A549 (cell line): Measurements from ENCODE around the gene NUDCD2. TPM values are rescaled to one million over a fixed set of nuclear protein-coding genes. Genes with fewer than 3 reads are reported as not detected.
"Not testable (repeated sequence)": the region's sequence is repeated elsewhere in the genome, so short reads cannot be mapped to it uniquely, and the experiment has no call there.

ENCODE experiments used
- ATAC-seq, 2 experiments: fragments of 200-7000 bp in 1 of 2; fragments of >200 bp in 1 of 2; cut with Nextera tagmentation in 1 of 2; cut with Tn5 transposase in 1 of 2; 3 replicates each; pipeline versions ENCODE4 v1.8.0 to v1.9.1; 2018 to 2020; ENCODE audit warnings: mild to moderate bottlenecking in 1 of 2, moderate library complexity in 1 of 2
- CTCF ChIA-PET: fragments of 300-600 bp; sonication (Branson Sonifier 250); formaldehyde crosslinking; extraction: SDS; loops from one replicate; lab custom pipeline; 2021; ENCODE audit warnings: antibody characterized with exemption, inconsistent platforms; lab: Yijun Ruan, JAX
- POLR2A ChIA-PET: fragments of 350-600 bp; formaldehyde crosslinking; extraction: SDS; loops from one replicate; lab custom pipeline; 2021; ENCODE audit warnings: antibody characterized with exemption, inconsistent platforms; lab: Yijun Ruan, JAX
- DNase-seq, 2 experiments: peaks; one replicate each; pipeline versions ENCODE4 v3.0.0 to v3.0.0-alpha.2; 2011 to 2016; ENCODE audit warnings: low read depth in 1 of 2, low spot score in 1 of 2
- FAIRE-seq: peaks from 2 replicates; lab custom pipeline; 2011; peaks lifted over from hg19 to GRCh38; lab: Jason Lieb, UNC
- H3K27ac ChIP-seq, 2 experiments: fragments of >200 bp; sonication (Bioruptor Twin); formaldehyde crosslinking; 3 replicates each; pipeline ENCODE4 v1.5.1; 2016 to 2017
- H3K4me1 ChIP-seq: fragments of >200 bp; sonication (Bioruptor Twin); formaldehyde crosslinking; 3 replicates; pipeline ENCODE4 v1.6.1; 2016
- H3K4me2 ChIP-seq: fragments of >200 bp; sonication (Bioruptor Twin); formaldehyde crosslinking; 3 replicates; pipeline ENCODE4 v1.6.1; 2016
- H3K4me3 ChIP-seq: fragments of >200 bp; sonication (Bioruptor Twin); formaldehyde crosslinking; 3 replicates; pipeline ENCODE4 v1.5.1; 2016
- H3K9me3 ChIP-seq: fragments of >200 bp; sonication (Bioruptor Twin); formaldehyde crosslinking; 3 replicates; pipeline ENCODE4 v1.6.1; 2016
- BHLHE40 ChIP-seq: IDR thresholded peaks from 2 replicates; pipeline ENCODE4 v1.6.1; 2012; ENCODE audit warnings: low read depth, low read length, inconsistent platforms
- CBX2 ChIP-seq: fragments of 200-600 bp; sonication (generic); IDR thresholded peaks from 2 replicates; pipeline ENCODE4 v1.6.1; 2016; ENCODE audit warnings: low read depth, mild to moderate bottlenecking, borderline replicate concordance
- CHD2 ChIP-seq: fragments of 150-350 bp; IDR thresholded peaks from 2 replicates; pipeline ENCODE4 v1.6.1; 2014; ENCODE audit warnings: low read length; ENCODE audit not compliant: partially characterized antibody
- EHF ChIP-seq: fragments of 250-450 bp; sonication (Bioruptor Pico); IDR thresholded peaks from 2 replicates; pipeline ENCODE4 v1.5.0; 2020; ENCODE audit warnings: mild to moderate bottlenecking
- EHMT2 ChIP-seq: fragments of 200-600 bp; sonication (generic); IDR thresholded peaks from 2 replicates; pipeline ENCODE4 v1.6.1; 2016; ENCODE audit warnings: antibody characterized with exemption, low read depth, mild to moderate bottlenecking, moderate library complexity
- ESRRA ChIP-seq: fragments of 150-350 bp; IDR thresholded peaks from 2 replicates; pipeline ENCODE4 v1.6.1; 2014; ENCODE audit warnings: mild to moderate bottlenecking, low read length, borderline replicate concordance
- FOXS1 ChIP-seq: fragments of 250-450 bp; sonication (Bioruptor Pico); IDR thresholded peaks from 2 replicates; pipeline ENCODE4 v1.5.0; 2020; ENCODE audit warnings: mild to moderate bottlenecking, moderate library complexity
- HDAC2 ChIP-seq: fragments of 200-600 bp; sonication (generic); IDR thresholded peaks from 2 replicates; pipeline ENCODE4 v1.6.1; 2016
- KDM1A ChIP-seq: fragments of 200-600 bp; sonication (generic); IDR thresholded peaks from 2 replicates; pipeline ENCODE4 v1.6.1; 2016; ENCODE audit warnings: low read depth, mild to moderate bottlenecking
- MAFK ChIP-seq: fragments of 450-650 bp; IDR thresholded peaks from 2 replicates; pipeline ENCODE4 v1.6.1; 2014; ENCODE audit not compliant: partially characterized antibody
- MAZ ChIP-seq: fragments of 150-350 bp; IDR thresholded peaks from 2 replicates; pipeline ENCODE4 v1.6.1; 2014; ENCODE audit warnings: antibody characterized with exemption, low read depth, low read length, borderline replicate concordance
- NR3C1 ChIP-seq: fragments of >200 bp; sonication (Bioruptor Twin); formaldehyde crosslinking; IDR thresholded peaks from 3 replicates; pipeline ENCODE4 v1.6.1; 2017
- PHF8 ChIP-seq: fragments of 200-600 bp; sonication (generic); IDR thresholded peaks from 2 replicates; pipeline ENCODE4 v1.6.1; 2016; ENCODE audit warnings: low read depth, mild to moderate bottlenecking, antibody characterized with exemption, moderate library complexity, borderline replicate concordance
- POLR2A ChIP-seq: IDR thresholded peaks from 2 replicates; pipeline ENCODE4 v1.6.1; 2012; ENCODE audit warnings: mild to moderate bottlenecking, low read length
- POLR2AphosphoS2 ChIP-seq: conservative IDR thresholded peaks from 2 replicates; pipeline ENCODE4 v1.6.1; 2012; ENCODE audit warnings: low read length, improper control_type of control experiment, inconsistent platforms
- RAD21 ChIP-seq, 2 experiments: fragments of >200 bp in 1 of 2; sonication (Bioruptor Twin) in 1 of 2; formaldehyde crosslinking in 1 of 2; IDR thresholded peaks in 1 of 2; conservative IDR thresholded peaks in 1 of 2; 2 replicates in 1 of 2; 3 replicates in 1 of 2; pipeline ENCODE4 v1.6.1; 2012 to 2018; ENCODE audit warnings: inconsistent platforms in 1 of 2
- RARB ChIP-seq: fragments of 250-450 bp; sonication (Bioruptor Pico); IDR thresholded peaks from 2 replicates; pipeline ENCODE4 v1.8.0; 2021; ENCODE audit warnings: mild to moderate bottlenecking, moderate library complexity
- RCOR1 ChIP-seq: fragments of 150-350 bp; IDR thresholded peaks from 2 replicates; pipeline ENCODE4 v1.6.1; 2014; ENCODE audit warnings: antibody characterized with exemption, low read length, low read depth
- SREBF2 ChIP-seq: fragments of 450-650 bp; IDR thresholded peaks from 2 replicates; pipeline ENCODE4 v1.6.1; 2014; ENCODE audit warnings: mild to moderate bottlenecking, moderate library complexity
- TFCP2L1 ChIP-seq: fragments of 250-450 bp; sonication (Bioruptor Pico); IDR thresholded peaks from 2 replicates; pipeline ENCODE4 v1.5.0; 2021; ENCODE audit warnings: mild to moderate bottlenecking
- ZC3H11A ChIP-seq: fragments of 450-650 bp; IDR thresholded peaks from 2 replicates; pipeline ENCODE4 v1.6.1; 2014; ENCODE audit warnings: antibody characterized with exemption, mild to moderate bottlenecking
- ZNF302 ChIP-seq: fragments of 250-450 bp; sonication (Bioruptor Pico); IDR thresholded peaks from 2 replicates; pipeline ENCODE4 v1.9.0; 2021; ENCODE audit warnings: inconsistent platforms, mild to moderate bottlenecking, moderate library complexity
- WGBS: methylation state at CpG from one replicate; pipeline ENCODE4 v1.1.6; 2017; ENCODE audit errors: missing lambda C conversion rate; 5-methylcytosine and 5-hydroxymethylcytosine counted together
- polyA plus RNA-seq, 4 experiments: library from polyadenylated mRNA; depleted of rRNA in 3 of 4; stranded (reverse); fragments of >200 nt; fragmentation: RNase III in 1 of 4; extraction: RNeasy Plus Mini Kit Qiagen cat#74134 plus additional on column Dnase treatment in 1 of 4; gene quantifications; 2 replicates in 3 of 4; 3 replicates in 1 of 4; pipeline ENCODE4 v1.2.3, GENCODE V29; 2011 to 2017
- TF ChIP-seq, protein P1 (sequence below): fragments of >200 bp; sonication (Bioruptor Twin); formaldehyde crosslinking; IDR thresholded peaks from 3 replicates; pipeline ENCODE4 v1.6.1; 2016
- TF ChIP-seq, protein P2 (sequence below): fragments of 200-600 bp; sonication (generic); IDR thresholded peaks from 2 replicates; pipeline ENCODE4 v1.6.1; 2016; ENCODE audit warnings: antibody characterized with exemption, mild to moderate bottlenecking, moderate library complexity

Gene NUDCD2
- polyA plus RNA-seq, 2 of the 4 experiments (the other 2 are of a cell fraction) = 22.3 to 43.9 TPM

DNA sequence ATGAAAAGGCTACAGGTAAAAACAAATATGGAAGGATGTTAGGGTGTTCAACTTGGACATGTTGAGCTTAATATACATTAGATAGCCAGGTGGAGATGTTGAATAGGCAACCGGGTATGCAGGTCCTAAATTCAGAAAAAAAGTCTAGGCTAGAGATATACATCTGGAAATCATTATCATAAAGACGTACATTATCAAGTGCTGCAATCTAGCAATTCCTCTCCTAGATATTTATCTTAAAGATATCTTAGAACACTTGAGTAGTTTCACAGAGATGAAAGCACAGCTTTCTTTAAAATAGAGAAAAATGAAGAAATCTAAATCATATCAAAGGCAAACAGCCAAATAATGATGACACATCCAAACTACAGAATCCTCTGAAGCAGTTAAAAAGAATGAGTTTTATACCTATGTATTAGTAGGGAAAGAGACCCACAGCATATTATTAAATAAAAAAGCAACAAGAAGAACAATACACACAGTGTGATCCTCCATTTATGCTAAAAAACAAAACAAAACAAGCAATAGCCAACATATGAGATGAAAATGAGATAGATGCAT, 3.8 kb downstream of the NUDCD2 start:
- H3K4me2 ChIP-seq = no peak overlapping the region
- H3K27ac ChIP-seq = no peak overlapping the region
- 86% methylated on average over 2 of the region's 2 CpGs for WGBS
- TF ChIP-seq ZNF302 (CRISPR knock-in tag) (no peak), CBX2 (no peak), BHLHE40 (no peak), MAFK (peak; percentile 28)
- POLR2A ChIA-PET = no interaction called here
- H3K9me3 ChIP-seq = no peaks in the 10 kb centered on the region
- DNase-seq (no peak), FAIRE-seq (no peak), ATAC-seq (no peak)
- H3K4me3 ChIP-seq = no peak overlapping the region
- peaks cover 13% of the 10 kb centered on the region; the same call in 2 of the 3 replicates for H3K4me1 ChIP-seq
- CTCF ChIA-PET = interaction anchor here (1.1 kb wide), 1 partner anchor 11 kb away, joined by 3 read pairs; no protein-coding TSS in a partner anchor

DNA sequence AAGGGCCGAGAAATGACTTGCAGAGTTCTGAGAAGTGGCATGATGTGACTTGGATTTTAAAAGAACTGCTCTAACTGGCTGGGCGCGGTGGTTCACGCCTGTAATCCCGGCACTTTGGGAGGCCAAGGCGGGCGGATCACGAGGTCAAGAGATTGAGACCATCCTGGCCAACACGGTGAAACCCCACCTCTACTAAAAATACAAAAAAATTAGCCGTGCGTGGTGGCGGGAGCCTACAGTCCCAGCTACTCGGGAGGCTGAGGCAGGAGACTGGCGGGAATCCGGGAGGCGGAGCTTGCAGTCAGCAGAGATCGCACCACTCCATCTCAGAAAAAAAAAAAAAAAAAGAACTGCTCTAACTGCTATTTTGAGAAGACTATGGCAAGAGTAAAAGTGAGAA, 4.5 kb downstream of the NUDCD2 start:
- peaks cover 13% of the 10 kb centered on the region; the same call in 2 of the 3 replicates for H3K4me1 ChIP-seq
- not testable (repeated sequence) for ATAC-seq, H3K9me3 ChIP-seq, H3K4me3 ChIP-seq, FAIRE-seq, H3K27ac ChIP-seq, H3K4me2 ChIP-seq, DNase-seq
- 96% methylated on average over 17 of the region's 17 CpGs for WGBS
- ChIA-PET POLR2A (interaction anchor here (0.6 kb wide), 1 partner anchor 48 kb away, joined by 4 read pairs; no protein-coding TSS in a partner anchor), CTCF (interaction anchor here (1.1 kb wide), 1 partner anchor 10 kb away, joined by 3 read pairs; no protein-coding TSS in a partner anchor)

- Histone ChIP-seq H3K4me1 (peaks cover 13% of the 10 kb centered on the region; the same call in 2 of the 3 replicates), H3K4me3 (no peak overlapping the region), H3K9me3 (no peaks in the 10 kb centered on the region), H3K4me2 (no peak overlapping the region), H3K27ac (no peak overlapping the region)
- FAIRE-seq (no peak), ATAC-seq (no peak), DNase-seq (no peak)
- no peak for TF ChIP-seq EHF
- no peak for TF ChIP-seq RAD21 (conservative IDR thresholded peaks at IDR 0.05 in 1 of 2, IDR thresholded peaks at IDR 0.05 in 1 of 2)
- no peak for TF ChIP-seq ESRRA
- TF ChIP-seq, protein P1, sequence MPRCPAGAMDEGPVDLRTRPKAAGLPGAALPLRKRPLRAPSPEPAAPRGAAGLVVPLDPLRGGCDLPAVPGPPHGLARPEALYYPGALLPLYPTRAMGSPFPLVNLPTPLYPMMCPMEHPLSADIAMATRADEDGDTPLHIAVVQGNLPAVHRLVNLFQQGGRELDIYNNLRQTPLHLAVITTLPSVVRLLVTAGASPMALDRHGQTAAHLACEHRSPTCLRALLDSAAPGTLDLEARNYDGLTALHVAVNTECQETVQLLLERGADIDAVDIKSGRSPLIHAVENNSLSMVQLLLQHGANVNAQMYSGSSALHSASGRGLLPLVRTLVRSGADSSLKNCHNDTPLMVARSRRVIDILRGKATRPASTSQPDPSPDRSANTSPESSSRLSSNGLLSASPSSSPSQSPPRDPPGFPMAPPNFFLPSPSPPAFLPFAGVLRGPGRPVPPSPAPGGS = no peak
- no peak for TF ChIP-seq TFCP2L1 (CRISPR knock-in tag)
- no peak for TF ChIP-seq CBX2
- TF ChIP-seq POLR2AphosphoS2 = no peak
- TF ChIP-seq MAFK = no peak
- no peak for TF ChIP-seq FOXS1 (CRISPR knock-in tag)
- no peak for TF ChIP-seq EHMT2
- 88% methylated on average over 1 of the region's 1 CpG for WGBS
- POLR2A ChIA-PET = no interaction called here
- CTCF ChIA-PET = no interaction called here
Observed at GRCh38 chr5:163453705-163454104, 6.2 kb downstream of the NUDCD2 start.

DNA sequence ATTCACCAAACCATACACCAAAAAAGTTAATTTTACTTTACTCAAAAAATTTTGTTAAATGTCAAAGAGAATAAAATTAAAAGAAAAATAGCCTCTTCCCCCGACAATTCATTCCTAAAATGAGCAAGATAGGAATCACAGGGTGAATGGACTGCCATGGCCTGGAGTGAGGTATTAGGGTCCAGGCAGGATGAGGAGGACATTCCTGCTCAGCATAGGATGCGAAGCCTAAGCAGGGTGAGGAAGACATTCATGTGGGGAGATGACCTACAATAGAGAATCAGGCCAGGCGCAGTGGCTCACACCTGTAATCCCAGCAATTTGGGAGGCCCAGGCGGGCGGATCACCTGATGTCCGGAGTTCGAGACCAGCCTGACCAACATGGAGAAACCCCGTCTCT, 8.4 kb downstream of the NUDCD2 start:
- POLR2A ChIA-PET = interaction anchor here (3.3 kb wide), 1 partner anchor 8 kb away, joined by 17 read pairs; the partner anchor contains the start of genes HMMR and NUDCD2
- ATAC-seq = peak in 1 of 2 experiments; percentile 27; a peak in 1 of 6 replicates
- no peak overlapping the region for H3K4me3 ChIP-seq
- no peak overlapping the region for H3K27ac ChIP-seq
- no peaks in the 10 kb centered on the region for H3K9me3 ChIP-seq
- WGBS = 93% methylated on average over 8 of the region's 8 CpGs
- TF ChIP-seq POLR2AphosphoS2 (no peak), MAZ (no peak)
- H3K4me2 ChIP-seq = no peak overlapping the region
- CTCF ChIA-PET = interaction anchor here (1.7 kb wide), 1 partner anchor 43 kb away, joined by 3 read pairs; no protein-coding TSS in a partner anchor
- no peak for DNase-seq
- FAIRE-seq = no peak
- no peaks in the 10 kb centered on the region for H3K4me1 ChIP-seq

- Histone ChIP-seq H3K9me3 (no peaks in the 10 kb centered on the region), H3K4me1 (no peaks in the 10 kb centered on the region), H3K27ac (no peak overlapping the region), H3K4me2 (no peak overlapping the region), H3K4me3 (no peak overlapping the region)
- POLR2A ChIA-PET = interaction anchor here (3.3 kb wide), 1 partner anchor 11 kb away, joined by 17 read pairs; the partner anchor contains the start of genes HMMR and NUDCD2
- ATAC-seq (no peak), DNase-seq (no peak), FAIRE-seq (peak; percentile 23)
- CTCF ChIA-PET = no interaction called here
- TF ChIP-seq KDM1A (no peak), NR3C1 (no peak), RCOR1 (no peak), PHF8 (no peak), CHD2 (no peak), ZC3H11A (no peak), SREBF2 (no peak), POLR2A (no peak), RARB (CRISPR knock-in tag) (no peak), HDAC2 (no peak)
- TF ChIP-seq, protein P2, sequence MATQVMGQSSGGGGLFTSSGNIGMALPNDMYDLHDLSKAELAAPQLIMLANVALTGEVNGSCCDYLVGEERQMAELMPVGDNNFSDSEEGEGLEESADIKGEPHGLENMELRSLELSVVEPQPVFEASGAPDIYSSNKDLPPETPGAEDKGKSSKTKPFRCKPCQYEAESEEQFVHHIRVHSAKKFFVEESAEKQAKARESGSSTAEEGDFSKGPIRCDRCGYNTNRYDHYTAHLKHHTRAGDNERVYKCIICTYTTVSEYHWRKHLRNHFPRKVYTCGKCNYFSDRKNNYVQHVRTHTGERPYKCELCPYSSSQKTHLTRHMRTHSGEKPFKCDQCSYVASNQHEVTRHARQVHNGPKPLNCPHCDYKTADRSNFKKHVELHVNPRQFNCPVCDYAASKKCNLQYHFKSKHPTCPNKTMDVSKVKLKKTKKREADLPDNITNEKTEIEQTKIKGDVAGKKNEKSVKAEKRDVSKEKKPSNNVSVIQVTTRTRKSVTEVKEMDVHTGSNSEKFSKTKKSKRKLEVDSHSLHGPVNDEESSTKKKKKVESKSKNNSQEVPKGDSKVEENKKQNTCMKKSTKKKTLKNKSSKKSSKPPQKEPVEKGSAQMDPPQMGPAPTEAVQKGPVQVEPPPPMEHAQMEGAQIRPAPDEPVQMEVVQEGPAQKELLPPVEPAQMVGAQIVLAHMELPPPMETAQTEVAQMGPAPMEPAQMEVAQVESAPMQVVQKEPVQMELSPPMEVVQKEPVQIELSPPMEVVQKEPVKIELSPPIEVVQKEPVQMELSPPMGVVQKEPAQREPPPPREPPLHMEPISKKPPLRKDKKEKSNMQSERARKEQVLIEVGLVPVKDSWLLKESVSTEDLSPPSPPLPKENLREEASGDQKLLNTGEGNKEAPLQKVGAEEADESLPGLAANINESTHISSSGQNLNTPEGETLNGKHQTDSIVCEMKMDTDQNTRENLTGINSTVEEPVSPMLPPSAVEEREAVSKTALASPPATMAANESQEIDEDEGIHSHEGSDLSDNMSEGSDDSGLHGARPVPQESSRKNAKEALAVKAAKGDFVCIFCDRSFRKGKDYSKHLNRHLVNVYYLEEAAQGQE = no peak
Observed at GRCh38 chr5:163448491-163448890, 11.4 kb downstream of the NUDCD2 start.
